Pulmonary artery endothelial cell (primary cell): Measurements from ENCODE around the gene OR51I1. TPM values are rescaled to one million over a fixed set of nuclear protein-coding genes. Genes with fewer than 3 reads are reported as not detected.

ENCODE experiments used
- DNase-seq: peaks from one replicate; pipeline ENCODE4 v3.0.0-alpha.2; 2011; ENCODE audit warnings: low read depth, low spot score
- total RNA-seq: library from RNA; depleted of rRNA; stranded (reverse); fragments of >200 nt; gene quantifications from 2 replicates; pipeline ENCODE4 v1.2.3, GENCODE V29; 2014

OR51I1 gene
- not detected in 2 replicates for total RNA-seq

GRCh38 chr11:5441414-5441813 is at the start of gene OR51I1:
OR51I1 (minus strand) TSS chr11:5441514; CDS start chr11:5441514, 0 bp downstream.
- DNase-seq = no peak

- DNase-seq = no peak
Observed at GRCh38 chr11:5489576-5490357, 48.5 kb upstream of the OR51I1 start.

- DNase-seq = no peak
Observed at GRCh38 chr11:5488798-5489399, 47.6 kb upstream of the OR51I1 start.

- no peak for DNase-seq
Observed at GRCh38 chr11:5488385-5488784, 47.1 kb upstream of the OR51I1 start, which contains the start of gene OR52D1. OR52D1 (plus strand) TSS chr11:5488685; CDS start chr11:5488707, 22 bp downstream.

- DNase-seq = no peak
Observed at GRCh38 chr11:5486421-5486820, 45.1 kb upstream of the OR51I1 start.

GRCh38 chr11:5486003-5486402 is 44.7 kb upstream of the OR51I1 start:
- DNase-seq = no peak

- peak; percentile 4 for DNase-seq
Observed at GRCh38 chr11:5476186-5476819, 35.0 kb upstream of the OR51I1 start.

GRCh38 chr11:5473921-5474320 is 32.6 kb upstream of the OR51I1 start:
- no peak for DNase-seq

- DNase-seq = no peak
Observed at GRCh38 chr11:5467527-5467926, 26.2 kb upstream of the OR51I1 start.

GRCh38 chr11:5460983-5461621 is 19.8 kb upstream of the OR51I1 start:
- DNase-seq = no peak

GRCh38 chr11:5449432-5449831 is 8.1 kb upstream of the OR51I1 start:
- no peak for DNase-seq

GRCh38 chr11:5449023-5449422 is 7.7 kb upstream of the OR51I1 start, which contains the start of gene OR51I2:
OR51I2 (plus strand) TSS chr11:5449323; CDS start chr11:5453489, 4,166 bp downstream.
- DNase-seq = no peak

- no peak for DNase-seq
Observed at GRCh38 chr11:5443835-5444393, 2.6 kb upstream of the OR51I1 start.

- no peak for DNase-seq
Observed at GRCh38 chr11:5423131-5423530, 18.2 kb downstream of the OR51I1 start.

- no peak for DNase-seq
Observed at GRCh38 chr11:5421811-5422210, 19.5 kb downstream of the OR51I1 start, which contains the start of gene OR51Q1. OR51Q1 (plus strand) TSS chr11:5422111; CDS start chr11:5422201, 90 bp downstream.

- no peak for DNase-seq
Observed at GRCh38 chr11:5420993-5421392, 20.3 kb downstream of the OR51I1 start.

GRCh38 chr11:5405173-5405572 is 36.1 kb downstream of the OR51I1 start:
- no peak for DNase-seq

- DNase-seq = no peak
Observed at GRCh38 chr11:5398936-5399335, 42.4 kb downstream of the OR51I1 start.

- DNase-seq = no peak
Observed at GRCh38 chr11:5394091-5394490, 47.2 kb downstream of the OR51I1 start.
